IMR-90 (cell line): ENCODE data around the gene MAN2A2. TPM values are rescaled to one million over a fixed set of nuclear protein-coding genes. Genes with fewer than 3 reads are reported as not detected.

Experiments
- ATAC-seq: fragments of 200-7000 bp; cut with Tn5 transposase; 2 replicates; pipeline ENCODE4 v1.9.1; 2020; ENCODE audit warnings: low read depth, mild to moderate bottlenecking, moderate library complexity
- BruUV-seq: library from RNA; stranded (reverse); fragments of 400-500 nt; replicated peaks from 2 replicates; lab custom pipeline; 2021; lab: Mats Ljungman, UMichigan
- CTCF ChIA-PET: fragments of 300-600 bp; formaldehyde crosslinking; extraction: SDS; loops from one replicate; lab custom pipeline; 2021; ENCODE audit warnings: antibody characterized with exemption; lab: Yijun Ruan, JAX
- POLR2A ChIA-PET: fragments of 300-600 bp; sonication (Branson Sonifier 250); formaldehyde crosslinking; loops from one replicate; lab custom pipeline; 2022; ENCODE audit warnings: antibody characterized with exemption; ENCODE audit not compliant: unreplicated experiment; lab: Charles Lee
- DNase-seq: peaks from one replicate; pipeline ENCODE4 v3.0.0; 2013
- H2AFZ ChIP-seq: replicated peaks from 2 replicates; pipeline ENCODE3; 2013; ENCODE audit warnings: low read length, mild to moderate bottlenecking; ENCODE audit not compliant: poor library complexity
- H2AK5ac ChIP-seq: 2 replicates; pipeline ENCODE4 v1.6.1; 2013; ENCODE audit warnings: low read depth, low read length, inconsistent platforms
- H2AK9ac ChIP-seq: replicated peaks from 2 replicates; pipeline ENCODE3; 2013; ENCODE audit warnings: mild to moderate bottlenecking, low read depth, low read length, moderate library complexity; ENCODE audit not compliant: poor library complexity
- H2BK120ac ChIP-seq: 2 replicates; pipeline ENCODE4 v1.6.1; 2013; ENCODE audit warnings: low read depth, low read length, inconsistent platforms
- H2BK15ac ChIP-seq: 3 replicates; pipeline ENCODE4 v1.6.1; 2013; ENCODE audit warnings: low read depth, low read length, inconsistent platforms
- H2BK20ac ChIP-seq: 2 replicates; pipeline ENCODE4 v1.6.1; 2013; ENCODE audit warnings: low read depth, mild to moderate bottlenecking, inconsistent platforms, low read length, moderate library complexity
- H2BK5ac ChIP-seq: 2 replicates; pipeline ENCODE4 v1.6.1; 2013; ENCODE audit warnings: mild to moderate bottlenecking, low read depth, low read length, inconsistent platforms; ENCODE audit not compliant: poor library complexity, severe bottlenecking
- H3K14ac ChIP-seq: replicated peaks from 2 replicates; pipeline ENCODE4 v1.6.1; 2013; ENCODE audit warnings: low read depth, low read length, inconsistent platforms
- H3K18ac ChIP-seq: 2 replicates; pipeline ENCODE4 v1.6.1; 2013; ENCODE audit warnings: low read depth, low read length, control low read depth
- H3K23ac ChIP-seq: 2 replicates; pipeline ENCODE4 v1.6.1; 2013; ENCODE audit warnings: low read depth, low read length, inconsistent platforms
- H3K27ac ChIP-seq: 2 replicates; pipeline ENCODE4 v1.5.1; 2013; ENCODE audit warnings: mild to moderate bottlenecking, control low read depth, low read length; ENCODE audit not compliant: insufficient read depth
- H3K27me3 ChIP-seq: 2 replicates; pipeline ENCODE4 v1.6.1; 2013; ENCODE audit warnings: low read length; ENCODE audit not compliant: control insufficient read depth, insufficient read depth
- H3K36me3 ChIP-seq: 2 replicates; pipeline ENCODE4 v1.6.1; 2013; ENCODE audit warnings: low read length, mixed read lengths; ENCODE audit not compliant: control insufficient read depth, insufficient read depth
- H3K4ac ChIP-seq: 2 replicates; pipeline ENCODE4 v1.6.1; 2013; ENCODE audit warnings: low read depth, low read length, inconsistent platforms
- H3K4me1 ChIP-seq: 2 replicates; pipeline ENCODE4 v1.6.1; 2013; ENCODE audit warnings: low read length, mixed read lengths; ENCODE audit not compliant: control insufficient read depth, insufficient read depth
- H3K4me2 ChIP-seq: 2 replicates; pipeline ENCODE4 v1.6.1; 2013; ENCODE audit warnings: low read depth, mild to moderate bottlenecking, control low read depth, low read length, moderate library complexity
- H3K4me3 ChIP-seq: 2 replicates; pipeline ENCODE4 v1.5.1; 2013; ENCODE audit warnings: low read depth, mild to moderate bottlenecking, control low read depth, low read length, moderate library complexity; ENCODE audit not compliant: insufficient read depth
- H3K56ac ChIP-seq: 2 replicates; pipeline ENCODE4 v1.6.1; 2013; ENCODE audit warnings: low read length, inconsistent platforms; ENCODE audit not compliant: insufficient read depth; ENCODE audit errors: extremely low read depth
- H3K79me1 ChIP-seq, 2 experiments: 2 replicates each; pipeline ENCODE4 v1.6.1; 2013; ENCODE audit warnings: low read length in 2 of 2, inconsistent platforms in 1 of 2, low read depth in 1 of 2
- H3K9ac ChIP-seq: 2 replicates; pipeline ENCODE4 v1.6.1; 2013; ENCODE audit warnings: low read depth, low read length, control low read depth
- H3K9me1 ChIP-seq: 2 replicates; pipeline ENCODE4 v1.6.1; 2013; ENCODE audit warnings: low read length, inconsistent platforms; ENCODE audit not compliant: insufficient read depth
- H3K9me3 ChIP-seq: 2 replicates; pipeline ENCODE4 v1.6.1; 2013; ENCODE audit warnings: low read length; ENCODE audit not compliant: control insufficient read depth, insufficient read depth
- H4K20me1 ChIP-seq: 2 replicates; pipeline ENCODE4 v1.6.1; 2013; ENCODE audit warnings: low read length, inconsistent platforms; ENCODE audit not compliant: insufficient read depth
- H4K5ac ChIP-seq: 2 replicates; pipeline ENCODE4 v1.6.1; 2013; ENCODE audit warnings: mild to moderate bottlenecking, low read depth, low read length, control low read depth
- H4K8ac ChIP-seq, 2 experiments: 2 replicates each; pipeline ENCODE4 v1.6.1; 2013; ENCODE audit warnings: low read depth in 2 of 2, low read length in 2 of 2, control low read depth in 1 of 2, inconsistent platforms in 1 of 2
- H4K91ac ChIP-seq: 2 replicates; pipeline ENCODE4 v1.6.1; 2013; ENCODE audit warnings: low read depth, low read length, inconsistent platforms; ENCODE audit not compliant: insufficient read depth
- BHLHE40 ChIP-seq: fragments of 150-350 bp; IDR thresholded peaks from 2 replicates; pipeline ENCODE4 v1.6.1; 2016; ENCODE audit warnings: mild to moderate bottlenecking, low read depth, low read length
- CHD1 ChIP-seq: IDR thresholded peaks from 2 replicates; pipeline ENCODE4 v1.6.1; 2012; ENCODE audit warnings: low read depth, low read length, improper control_type of control experiment
- CTCF ChIP-seq: conservative IDR thresholded peaks from 2 replicates; pipeline ENCODE4 v1.5.1; 2012; ENCODE audit warnings: mild to moderate bottlenecking, low read depth, low read length, improper control_type of control experiment
- ELK1 ChIP-seq: fragments of 150-350 bp; IDR thresholded peaks from 2 replicates; pipeline ENCODE4 v1.6.1; 2016; ENCODE audit warnings: low read depth, mild to moderate bottlenecking, low read length, moderate library complexity, borderline replicate concordance
- MXI1 ChIP-seq: IDR thresholded peaks from 2 replicates; pipeline ENCODE4 v1.6.1; 2012; ENCODE audit warnings: low read depth, mild to moderate bottlenecking, low read length, moderate library complexity, borderline replicate concordance
- NFE2L2 ChIP-seq: fragments of 150-350 bp; IDR thresholded peaks from 2 replicates; pipeline ENCODE4 v1.6.1; 2016; ENCODE audit warnings: low read depth, mild to moderate bottlenecking, low read length
- POLR2A ChIP-seq: IDR thresholded peaks from 2 replicates; pipeline ENCODE4 v1.6.1; 2012; ENCODE audit warnings: mild to moderate bottlenecking, low read depth, low read length
- RAD21 ChIP-seq: IDR thresholded peaks from 2 replicates; pipeline ENCODE4 v1.6.1; 2012; ENCODE audit warnings: low read length, improper control_type of control experiment
- RFX5 ChIP-seq: IDR thresholded peaks from 2 replicates; pipeline ENCODE4 v1.8.0; 2012; ENCODE audit warnings: low read depth, mild to moderate bottlenecking, low read length, moderate library complexity
- USF2 ChIP-seq: fragments of 150-350 bp; IDR thresholded peaks from 2 replicates; pipeline ENCODE4 v1.6.1; 2017; ENCODE audit warnings: mild to moderate bottlenecking, antibody characterized with exemption, low read length, low read depth
- WGBS, 2 experiments: methylation state at CpG; one replicate each; pipeline versions ENCODE4 v1.1.5 to v1.1.7; 2013; ENCODE audit warnings: missing lambda C conversion rate in 2 of 2; ENCODE audit not compliant: insufficient read length in 1 of 2; ENCODE audit errors: extremely low coverage in 2 of 2; 5-methylcytosine and 5-hydroxymethylcytosine counted together
- dilution Hi-C: fragments of 300-500 bp; cut with HindIII; formaldehyde crosslinking; loops from one replicate; pipeline ENCODE4 v1.14.3; 2018; ENCODE audit warnings: low sequenced_read_pairs; ENCODE audit not compliant: unreplicated experiment
- in situ Hi-C: fragments of 300-500 bp; cut with MboI; formaldehyde crosslinking; loops from 3 replicates; pipeline ENCODE4 v1.14.3; 2019; ENCODE audit warnings: low sequenced_read_pairs, inconsistent platforms, mixed read lengths
- intact Hi-C: fragments of 100-400 bp; cut with micrococcal nuclease; formaldehyde crosslinking; loops from 2 replicates; pipeline ENCODE4 v1.10.0; 2022
- polyA plus RNA-seq, 3 experiments: library from polyadenylated mRNA; depleted of rRNA; stranded (reverse); fragments of >200 nt; gene quantifications; 2 replicates each; pipeline ENCODE4 v1.2.3, GENCODE V29; 2012; ENCODE audit warnings: low replicate concordance in 1 of 3
- total RNA-seq: library from RNA; depleted of rRNA; stranded (reverse); fragments of >200 nt; gene quantifications from 2 replicates; pipeline ENCODE4 v1.2.3, GENCODE V29; 2012

MAN2A2 gene
- total and polyA plus RNA-seq, 2 of the 4 experiments (the other 2 are of a cell fraction), result 3.4 to 52.5 TPM

- Histone ChIP-seq H2BK20ac (no peak overlapping the region), H2AK9ac (no peak overlapping the region), H3K4me1 (peaks cover 20% of the 10 kb centered on the region), H4K8ac (no peak overlapping the region), H3K56ac (no peak overlapping the region), H3K9me3 (no peaks in the 10 kb centered on the region), H3K4me3 (no peak overlapping the region), H4K5ac (no peak overlapping the region), H4K91ac (no peak overlapping the region), H2AK5ac (no peak overlapping the region), H3K36me3 (peaks cover 57% of the 10 kb centered on the region), H3K27ac (no peak overlapping the region), H3K9ac (no peak overlapping the region), H3K23ac (no peak overlapping the region), H2AFZ (no peak overlapping the region), H4K20me1 (peaks cover 20% of the 10 kb centered on the region), H2BK5ac (no peak overlapping the region), H3K14ac (no peak overlapping the region), H2BK15ac (no peak overlapping the region), H3K4ac (no peak overlapping the region), H3K4me2 (no peak overlapping the region), H3K18ac (no peak overlapping the region), H3K27me3 (no peaks in the 10 kb centered on the region), H3K79me1 (peaks cover 11 to 46% of the 10 kb centered on the region in 2 experiments), H3K9me1 (peaks cover 6% of the 10 kb centered on the region), H2BK120ac (no peak overlapping the region)
- TF ChIP-seq BHLHE40 (no peak), CTCF (no peak), RFX5 (no peak), NFE2L2 (no peak), POLR2A (no peak), CHD1 (no peak), MXI1 (no peak), ELK1 (no peak), USF2 (no peak), RAD21 (no peak)
- POLR2A ChIA-PET, result no interaction called here
- CTCF ChIA-PET, result no interaction called here
- in situ Hi-C loops, result loop anchor here (25.0 kb wide), 1 partner anchor 564 kb away; no protein-coding TSS in a partner anchor
- ATAC-seq (no peak), DNase-seq (no peak)
- intact Hi-C loops, result no loop called here
- dilution Hi-C loops, result no loop called here
- BruUV-seq, result no TSS peak
- WGBS, 2 experiments, result 20% methylated on average over 1 of the region's 15 CpGs; no CpG with 5 or more reads in 1 of the 2 experiments
Observed at GRCh38 chr15:90876512-90877170, 26.5 kb upstream of the MAN2A2 start.
